PC-3 (cell line): ENCODE measurements around the gene KISS1R.

Experiments used
- CTCF ChIP-seq: fragments of 300-600 bp; sonication (generic); conservative IDR thresholded peaks from 2 replicates; pipeline ENCODE4 v1.5.1; 2017; ENCODE audit warnings: antibody characterized with exemption, low read depth, mild to moderate bottlenecking, low read length
- EZH2 ChIP-seq: fragments of 300-600 bp; sonication (generic); IDR thresholded peaks from one replicate; pipeline ENCODE4 v1.6.1; 2017; ENCODE audit warnings: antibody characterized with exemption, mild to moderate bottlenecking, low read length; ENCODE audit not compliant: unreplicated experiment
- EZH2phosphoT487 ChIP-seq: fragments of 300-600 bp; sonication (generic); IDR thresholded peaks from 2 replicates; pipeline ENCODE4 v1.6.1; 2018; ENCODE audit warnings: mild to moderate bottlenecking, antibody characterized with exemption, low read length, borderline replicate concordance

GRCh38 chr19:882871-883497, 34.1 kb upstream of the KISS1R start:
- TF ChIP-seq CTCF (no peak), EZH2 (no peak), EZH2phosphoT487 (no peak)
